H1 (cell line): ENCODE results near the gene MECP2. TPM values are rescaled to one million over a fixed set of nuclear protein-coding genes. Genes with fewer than 3 reads are reported as not detected.

Experiments
- CBX8 ChIP-seq: fragments of 300-800, 300-1000 bp; sonication (generic); IDR thresholded peaks from 2 replicates; pipeline ENCODE4 v1.7.1; 2016; ENCODE audit warnings: low read depth, low read length, borderline replicate concordance
- CEBPB ChIP-seq: IDR thresholded peaks from 2 replicates; pipeline ENCODE4 v1.6.1; 2012; ENCODE audit warnings: low read depth, low read length
- CHD2 ChIP-seq: IDR thresholded peaks from 2 replicates; pipeline ENCODE4 v1.6.1; 2012; ENCODE audit warnings: low read length, improper control_type of control experiment
- CREB1 ChIP-seq: IDR thresholded peaks from 2 replicates; pipeline ENCODE4 v1.6.1; 2012; ENCODE audit warnings: inconsistent platforms
- CTCF ChIP-seq, 3 experiments: IDR thresholded peaks; 1 replicate in 2 of 3; 2 replicates in 1 of 3; pipeline versions ENCODE4 v1.5.1 to v1.6.1; 2011; ENCODE audit warnings: low read length in 3 of 3, mild to moderate bottlenecking in 3 of 3, inconsistent platforms in 2 of 3, low read depth in 1 of 3, moderate library complexity in 1 of 3; ENCODE audit not compliant: insufficient read depth in 1 of 3; ENCODE audit errors: control extremely low read depth in 1 of 3
- EGR1 ChIP-seq: IDR thresholded peaks from 2 replicates; pipeline ENCODE4 v1.6.1; 2011; ENCODE audit warnings: low read depth, low read length, borderline replicate concordance
- GTF2F1 ChIP-seq: IDR thresholded peaks from 2 replicates; pipeline ENCODE4 v1.6.1; 2012; ENCODE audit warnings: low read depth, low read length, improper control_type of control experiment, borderline replicate concordance
- JUN ChIP-seq: IDR thresholded peaks from 2 replicates; pipeline ENCODE4 v1.6.1; 2011; ENCODE audit warnings: low read depth, mild to moderate bottlenecking, improper control_type of control experiment, low read length
- KDM1A ChIP-seq: fragments of 200-600, 300-600 bp; sonication (generic); IDR thresholded peaks from 2 replicates; pipeline ENCODE4 v1.7.1; 2016; ENCODE audit warnings: mild to moderate bottlenecking, low read length, borderline replicate concordance
- KDM5A ChIP-seq: fragments of 200-600 bp; IDR thresholded peaks from 2 replicates; pipeline ENCODE4 v1.7.1; 2012; ENCODE audit warnings: mild to moderate bottlenecking, low read length, inconsistent platforms, mixed read lengths
- POLR2A ChIP-seq, 2 experiments: IDR thresholded peaks; 1 replicate in 1 of 2; 2 replicates in 1 of 2; pipeline ENCODE4 v1.6.1; 2011; ENCODE audit warnings: low read depth in 2 of 2, low read length in 2 of 2, mild to moderate bottlenecking in 2 of 2; ENCODE audit errors: control extremely low read depth in 1 of 2
- POU5F1 ChIP-seq: IDR thresholded peaks from 2 replicates; pipeline ENCODE4 v1.6.1; 2011; ENCODE audit warnings: low read depth, mild to moderate bottlenecking, low read length, moderate library complexity
- RAD21 ChIP-seq, 2 experiments: IDR thresholded peaks in 1 of 2; conservative IDR thresholded peaks in 1 of 2; 2 replicates each; pipeline ENCODE4 v1.6.1; 2011; ENCODE audit warnings: low read depth in 2 of 2, low read length in 2 of 2, improper control_type of control experiment in 1 of 2, inconsistent platforms in 1 of 2, mild to moderate bottlenecking in 1 of 2, moderate library complexity in 1 of 2
- RBBP5 ChIP-seq: IDR thresholded peaks from 2 replicates; pipeline ENCODE4 v1.7.1; 2012; ENCODE audit warnings: low read depth, mild to moderate bottlenecking, inconsistent platforms, low read length, moderate library complexity, borderline replicate concordance
- SP2 ChIP-seq: IDR thresholded peaks from 2 replicates; pipeline ENCODE4 v1.6.1; 2012; ENCODE audit warnings: mild to moderate bottlenecking, low read length, inconsistent platforms
- SUZ12 ChIP-seq: fragments of 200-600 bp; sonication (generic); IDR thresholded peaks from 2 replicates; pipeline ENCODE4 v1.6.1; 2012; ENCODE audit warnings: mild to moderate bottlenecking, inconsistent platforms, low read length, moderate library complexity, mixed read lengths
- TAF7 ChIP-seq: optimal IDR thresholded peaks from 2 replicates; pipeline ENCODE3; 2011; ENCODE audit warnings: low read depth, mild to moderate bottlenecking, inconsistent platforms, low read length, moderate library complexity, borderline replicate concordance
- polyA plus RNA-seq, 7 experiments: library from polyadenylated mRNA; depleted of rRNA in 3 of 7; stranded (reverse) in 5 of 7; unstranded in 2 of 7; fragments of >200 nt in 5 of 7; fragments of 200-250 nt in 2 of 7; gene quantifications; 1 replicate in 5 of 7; 2 replicates in 1 of 7; 4 replicates in 1 of 7; pipeline versions ENCODE4 v1.2.1 to v1.2.3, GENCODE V29; 2011 to 2013; ENCODE audit warnings: missing spikeins in 2 of 7, mixed read lengths in 2 of 7
- total RNA-seq: library from RNA; stranded (reverse); fragmentation: NEBNext Ultra II Directional; extraction: Animal tissue kit (Norgen Biotek cat#: 25700); gene quantifications from 2 replicates; pipeline ENCODE4 v1.2.1, GENCODE V29; 2021
- TF ChIP-seq, protein P1 (sequence below): IDR thresholded peaks from 2 replicates; pipeline ENCODE4 v1.6.1; 2011; ENCODE audit warnings: low read depth, mild to moderate bottlenecking, low read length; ENCODE audit not compliant: insufficient read depth

Gene MECP2
- total and polyA plus RNA-seq, 2 of the 8 experiments (the other 6 are each of a cell fraction or from before 2014, with no cell fraction given) = 5.0 to 32.4 TPM

GRCh38 chrX:154097589-154098541 lies at the start of gene MECP2 (continued):
- no peak for TF ChIP-seq POU5F1
- TF ChIP-seq KDM1A = no peak
- TF ChIP-seq CHD2 = peak; percentile 64
- TF ChIP-seq TAF7 = no peak
- no peak for TF ChIP-seq SUZ12
- no peak for TF ChIP-seq RAD21 (IDR thresholded peaks at IDR 0.05 in 1 of 2, conservative IDR thresholded peaks at IDR 0.05 in 1 of 2; ENCODE audit: low read depth in 2 of 2, low read length in 2 of 2)
- TF ChIP-seq CREB1 = no peak
- TF ChIP-seq POLR2A (IDR thresholded peaks at IDR 0.05; ENCODE audit: control extremely low read depth in 1 of 2, low read depth in 2 of 2, low read length in 2 of 2) = peak in 1 of 2 experiments; percentile 28; a peak in 2 of 3 replicates
- TF ChIP-seq JUN = no peak
- no peak for TF ChIP-seq CTCF (IDR thresholded peaks at IDR 0.05; ENCODE audit: control extremely low read depth in 1 of 3, insufficient read depth in 1 of 3, low read depth in 1 of 3, low read length in 3 of 3)
- TF ChIP-seq RBBP5 = no peak; the same call in 1 of the 2 replicates
- no peak for TF ChIP-seq GTF2F1
- TF ChIP-seq SP2 = peak; percentile 45
- TF ChIP-seq KDM5A = no peak
- TF ChIP-seq EGR1 = no peak
- no peak for TF ChIP-seq CBX8
- TF ChIP-seq CEBPB = no peak
- TF ChIP-seq, protein P1, sequence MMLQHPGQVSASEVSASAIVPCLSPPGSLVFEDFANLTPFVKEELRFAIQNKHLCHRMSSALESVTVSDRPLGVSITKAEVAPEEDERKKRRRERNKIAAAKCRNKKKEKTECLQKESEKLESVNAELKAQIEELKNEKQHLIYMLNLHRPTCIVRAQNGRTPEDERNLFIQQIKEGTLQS = no peak
